IPS-11a (cell line): Measurements from ENCODE around the gene KIF1A.
"Not testable (repeated sequence)": the region's sequence is repeated elsewhere in the genome, so short reads cannot be mapped to it uniquely, and the experiment has no call there.

Experiments used
- H3K4me3 ChIP-seq: one replicate; pipeline ENCODE4 v1.5.1; 2013; ENCODE audit warnings: low read depth, low read length, control low read depth

The KIF1A gene

GRCh38 chr2:240789501-240790369, 30.3 kb downstream of the KIF1A start:
- no peak overlapping the region for H3K4me3 ChIP-seq

- no peak overlapping the region for H3K4me3 ChIP-seq
Observed at GRCh38 chr2:240789051-240789453, 31.0 kb downstream of the KIF1A start.

GRCh38 chr2:240788482-240788881, 31.5 kb downstream of the KIF1A start:
- H3K4me3 ChIP-seq = no peak overlapping the region

- H3K4me3 ChIP-seq = no peak overlapping the region
Observed at GRCh38 chr2:240787521-240788472, 32.2 kb downstream of the KIF1A start.

GRCh38 chr2:240786871-240787311, 33.1 kb downstream of the KIF1A start:
- no peak overlapping the region for H3K4me3 ChIP-seq

GRCh38 chr2:240786355-240786841, 33.6 kb downstream of the KIF1A start:
- no peak overlapping the region for H3K4me3 ChIP-seq

GRCh38 chr2:240785424-240786335, 34.3 kb downstream of the KIF1A start:
- no peak overlapping the region for H3K4me3 ChIP-seq

- no peak overlapping the region for H3K4me3 ChIP-seq
Observed at GRCh38 chr2:240784629-240785423, 35.2 kb downstream of the KIF1A start.

- no peak overlapping the region for H3K4me3 ChIP-seq
Observed at GRCh38 chr2:240783819-240784621, 36.0 kb downstream of the KIF1A start.

GRCh38 chr2:240782886-240783818, 36.9 kb downstream of the KIF1A start:
- no peak overlapping the region for H3K4me3 ChIP-seq

- no peak overlapping the region for H3K4me3 ChIP-seq
Observed at GRCh38 chr2:240782221-240782885, 37.7 kb downstream of the KIF1A start.

GRCh38 chr2:240781471-240782220, 38.4 kb downstream of the KIF1A start:
- no peak overlapping the region for H3K4me3 ChIP-seq

GRCh38 chr2:240780023-240780700, 39.9 kb downstream of the KIF1A start:
- H3K4me3 ChIP-seq = no peak overlapping the region

GRCh38 chr2:240779250-240779832, 40.7 kb downstream of the KIF1A start:
- not testable (repeated sequence) for H3K4me3 ChIP-seq

- no peak overlapping the region for H3K4me3 ChIP-seq
Observed at GRCh38 chr2:240778426-240778825, 41.6 kb downstream of the KIF1A start.
